SU-DHL-6 (cell line): Measurements from ENCODE around the gene SLC27A1.

Source experiments
- EZH2phosphoT487 ChIP-seq: fragments of 200-600 bp; sonication (generic), shearing (Covaris generic); conservative IDR thresholded peaks from 2 replicates; pipeline ENCODE4 v1.6.1; 2018; ENCODE audit warnings: mild to moderate bottlenecking, antibody characterized with exemption, low read length, moderate library complexity, mixed read lengths
- TF ChIP-seq, protein P1 (sequence below): fragments of 200-600 bp; sonication (generic); IDR thresholded peaks from one replicate; pipeline ENCODE4 v1.5.1; 2017; ENCODE audit warnings: antibody characterized with exemption, mild to moderate bottlenecking, low read length, moderate library complexity; ENCODE audit not compliant: insufficient read depth, poor library complexity, severe bottlenecking

DNA sequence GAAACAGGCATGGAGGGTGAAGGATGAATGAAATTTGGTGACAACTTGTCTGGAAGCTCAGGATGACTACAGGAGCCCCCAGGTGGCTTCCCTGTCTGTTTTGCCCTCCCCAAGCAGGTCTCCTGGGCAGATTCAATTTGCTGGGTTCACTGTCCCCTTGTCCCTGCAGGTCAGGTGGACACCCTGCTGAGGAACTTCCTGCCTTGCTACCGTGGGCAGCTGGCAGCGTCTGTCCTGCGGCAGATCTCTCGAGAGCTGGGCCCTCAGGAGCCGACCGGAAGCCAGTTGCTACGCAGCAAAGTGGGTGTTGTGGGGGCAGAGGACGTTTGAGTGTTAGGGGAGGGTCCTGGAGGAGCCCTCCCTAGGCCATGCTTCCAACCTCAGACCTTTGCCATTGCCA lies 60.3 kb downstream of the SLC27A1 start:
- TF ChIP-seq, protein P1, sequence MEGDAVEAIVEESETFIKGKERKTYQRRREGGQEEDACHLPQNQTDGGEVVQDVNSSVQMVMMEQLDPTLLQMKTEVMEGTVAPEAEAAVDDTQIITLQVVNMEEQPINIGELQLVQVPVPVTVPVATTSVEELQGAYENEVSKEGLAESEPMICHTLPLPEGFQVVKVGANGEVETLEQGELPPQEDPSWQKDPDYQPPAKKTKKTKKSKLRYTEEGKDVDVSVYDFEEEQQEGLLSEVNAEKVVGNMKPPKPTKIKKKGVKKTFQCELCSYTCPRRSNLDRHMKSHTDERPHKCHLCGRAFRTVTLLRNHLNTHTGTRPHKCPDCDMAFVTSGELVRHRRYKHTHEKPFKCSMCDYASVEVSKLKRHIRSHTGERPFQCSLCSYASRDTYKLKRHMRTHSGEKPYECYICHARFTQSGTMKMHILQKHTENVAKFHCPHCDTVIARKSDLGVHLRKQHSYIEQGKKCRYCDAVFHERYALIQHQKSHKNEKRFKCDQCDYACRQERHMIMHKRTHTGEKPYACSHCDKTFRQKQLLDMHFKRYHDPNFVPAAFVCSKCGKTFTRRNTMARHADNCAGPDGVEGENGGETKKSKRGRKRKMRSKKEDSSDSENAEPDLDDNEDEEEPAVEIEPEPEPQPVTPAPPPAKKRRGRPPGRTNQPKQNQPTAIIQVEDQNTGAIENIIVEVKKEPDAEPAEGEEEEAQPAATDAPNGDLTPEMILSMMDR, result no peak
- no peak for TF ChIP-seq EZH2phosphoT487
